ENCODE data around the gene LNX2.

The LNX2 gene

DNA sequence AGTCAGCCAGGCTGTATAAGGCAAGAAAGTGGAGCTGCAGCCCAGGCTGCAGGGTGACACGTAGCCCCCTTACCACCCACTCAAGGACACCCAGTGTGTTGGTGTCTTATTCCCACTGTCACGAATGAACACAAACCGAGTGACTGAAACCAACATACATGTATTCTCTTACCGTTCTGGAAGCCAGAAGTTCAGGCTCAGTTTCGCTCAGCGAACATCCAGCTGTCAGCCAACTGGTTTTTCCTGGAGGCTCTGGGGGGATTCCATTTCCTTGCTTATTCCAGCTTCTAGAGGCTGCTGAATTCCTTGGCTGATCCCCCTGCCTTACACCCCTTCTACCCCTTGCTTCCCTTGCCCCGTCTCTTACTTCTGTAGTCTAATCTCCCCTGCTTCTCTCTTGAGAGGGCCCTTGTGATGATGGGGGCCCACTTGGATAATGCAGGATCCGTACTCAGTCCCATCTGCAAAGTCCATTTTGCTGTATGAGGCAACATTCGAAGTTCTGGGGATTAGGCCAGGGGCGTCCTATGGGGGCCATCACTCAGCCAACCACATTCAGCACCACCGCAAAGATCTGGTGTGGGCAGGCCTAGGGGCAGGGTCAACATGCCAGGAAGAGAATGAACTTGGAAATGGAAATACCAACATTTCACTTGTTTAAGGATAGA is 122.6 kb downstream of the LNX2 start:
- Histone ChIP-seq H3K27ac (ENCODE audit: low read length) (no peak overlapping the region), H3K4me1 (ENCODE audit: control insufficient read depth in 1 of 2, insufficient read depth in 2 of 2, low read length in 2 of 2) (no peaks in the 10 kb centered on the region), H3K36me3 (ENCODE audit: control insufficient read depth in 1 of 2, insufficient read depth in 2 of 2, low read length in 2 of 2) (no peaks in the 10 kb centered on the region), H3K9me3 (ENCODE audit: control insufficient read depth in 1 of 2, low read length in 2 of 2) (no peaks in the 10 kb centered on the region), H3K4me3 (ENCODE audit: low read depth in 1 of 2, low read length in 2 of 2) (no peak overlapping the region), H3K27me3 (ENCODE audit: low read depth, low read length) (no peaks in the 10 kb centered on the region)

DNA sequence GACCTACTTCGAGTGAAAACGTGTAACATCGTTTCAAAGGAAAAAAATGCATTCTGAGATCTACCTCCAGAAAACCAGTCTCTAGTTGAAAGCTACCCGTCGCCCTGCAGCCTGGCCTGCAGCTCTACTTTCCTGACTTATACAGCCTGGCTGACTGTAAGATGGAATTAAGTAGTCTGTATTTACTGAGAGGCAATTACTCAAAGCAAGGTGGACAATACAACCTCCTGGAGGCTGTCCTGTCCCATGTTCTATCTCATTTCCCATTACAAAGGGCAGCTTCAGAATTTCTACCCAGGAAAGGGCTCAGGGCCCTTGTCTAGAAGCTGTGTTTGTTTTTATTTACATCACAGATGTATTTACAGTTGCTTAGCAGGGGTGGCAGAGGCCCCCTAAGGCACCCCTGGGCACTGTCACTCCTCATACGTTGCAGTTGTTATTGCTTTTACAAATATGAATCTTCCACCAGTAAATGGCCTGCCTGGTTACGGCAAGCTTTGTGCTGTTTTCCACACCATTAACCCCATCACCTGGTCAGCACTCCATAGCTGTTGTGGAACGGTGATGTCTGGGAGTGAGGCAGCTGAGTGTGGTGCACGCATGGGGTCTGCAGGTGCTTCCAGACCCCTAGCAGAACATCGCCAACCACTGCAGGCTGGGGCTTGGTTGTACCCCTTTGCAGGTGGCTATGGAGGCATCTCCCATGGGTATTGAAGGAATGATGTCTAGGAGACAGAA is 123.6 kb downstream of the LNX2 start:
- Histone ChIP-seq H3K27ac (ENCODE audit: low read length) (no peak overlapping the region), H3K4me1 (ENCODE audit: control insufficient read depth in 1 of 2, insufficient read depth in 2 of 2, low read length in 2 of 2) (no peaks in the 10 kb centered on the region), H3K9me3 (ENCODE audit: control insufficient read depth in 1 of 2, low read length in 2 of 2) (no peaks in the 10 kb centered on the region), H3K36me3 (ENCODE audit: control insufficient read depth in 1 of 2, insufficient read depth in 2 of 2, low read length in 2 of 2) (no peaks in the 10 kb centered on the region), H3K4me3 (ENCODE audit: low read depth in 1 of 2, low read length in 2 of 2) (no peak overlapping the region), H3K27me3 (ENCODE audit: low read depth, low read length) (no peaks in the 10 kb centered on the region)

DNA sequence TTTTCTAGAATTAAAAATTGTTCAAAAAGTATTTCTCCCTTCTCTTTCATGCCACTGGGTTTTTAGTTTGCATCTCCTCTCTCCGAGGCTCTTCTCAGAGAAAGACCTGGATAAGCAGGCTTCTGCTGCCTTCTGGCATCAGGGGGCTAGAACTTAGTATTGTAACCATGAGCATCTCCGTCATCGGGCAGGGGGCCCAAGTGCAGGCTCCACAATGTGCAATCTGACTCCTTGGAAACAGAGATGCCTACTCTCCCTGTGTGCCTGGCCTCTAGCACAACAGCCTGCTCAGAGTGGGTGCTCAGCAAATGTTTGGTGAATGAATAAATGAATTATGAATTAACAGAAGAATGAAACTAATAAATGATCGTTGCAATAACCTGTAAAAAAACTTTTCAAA is 124.3 kb downstream of the LNX2 start:
- Histone ChIP-seq H3K27me3 (ENCODE audit: low read depth, low read length) (no peaks in the 10 kb centered on the region), H3K4me1 (ENCODE audit: control insufficient read depth in 1 of 2, insufficient read depth in 2 of 2, low read length in 2 of 2) (no peaks in the 10 kb centered on the region), H3K36me3 (ENCODE audit: control insufficient read depth in 1 of 2, insufficient read depth in 2 of 2, low read length in 2 of 2) (no peaks in the 10 kb centered on the region), H3K27ac (ENCODE audit: low read length) (no peak overlapping the region), H3K4me3 (ENCODE audit: low read depth in 1 of 2, low read length in 2 of 2) (no peak overlapping the region), H3K9me3 (ENCODE audit: control insufficient read depth in 1 of 2, low read length in 2 of 2) (no peaks in the 10 kb centered on the region)

All from muscle layer of duodenum (tissue), 2 donors.